ENCODE data around the gene C8B.

C8B gene

GRCh38 chr1:56927986-56928385 is 37.8 kb downstream of the C8B start:
- no peak for FAIRE-seq

GRCh38 chr1:56927171-56927570 is 38.6 kb downstream of the C8B start:
- FAIRE-seq: no peak

GRCh38 chr1:56925193-56925592 is 40.6 kb downstream of the C8B start:
- FAIRE-seq: no peak

- no peak for FAIRE-seq
These were observed 41.7 kb downstream of the C8B start for GRCh38 chr1:56924116-56924515.

GRCh38 chr1:56923201-56923600 is 42.6 kb downstream of the C8B start:
- no peak for FAIRE-seq

GRCh38 chr1:56922507-56922906 is 43.3 kb downstream of the C8B start:
- FAIRE-seq: no peak

GRCh38 chr1:56922070-56922469 is 43.7 kb downstream of the C8B start:
- no peak for FAIRE-seq

- FAIRE-seq: no peak
These were observed 44.3 kb downstream of the C8B start for GRCh38 chr1:56921479-56921878.

GRCh38 chr1:56920591-56921001 is 45.2 kb downstream of the C8B start:
- no peak for FAIRE-seq

- FAIRE-seq: no peak
These were observed 48.5 kb downstream of the C8B start for GRCh38 chr1:56917356-56917755.

GRCh38 chr1:56916630-56917029 is 49.2 kb downstream of the C8B start:
- FAIRE-seq: no peak

- no peak for FAIRE-seq
These were observed 49.9 kb downstream of the C8B start for GRCh38 chr1:56915960-56916359.

- no peak for FAIRE-seq
These were observed 53.5 kb downstream of the C8B start for GRCh38 chr1:56912325-56912724.

- FAIRE-seq: no peak
These were observed 54.5 kb downstream of the C8B start for GRCh38 chr1:56911098-56911938.

- no peak for FAIRE-seq
These were observed 55.3 kb downstream of the C8B start for GRCh38 chr1:56910441-56910985.

GRCh38 chr1:56908619-56909221 is 57.1 kb downstream of the C8B start:
- FAIRE-seq: no peak

GRCh38 chr1:56905667-56906066 is 60.1 kb downstream of the C8B start:
- no peak for FAIRE-seq

GRCh38 chr1:56904663-56905397 is 61.0 kb downstream of the C8B start:
- no peak for FAIRE-seq

GRCh38 chr1:56903778-56904177 is 62.0 kb downstream of the C8B start:
- no peak for FAIRE-seq

GRCh38 chr1:56901716-56902115 is 64.1 kb downstream of the C8B start:
- FAIRE-seq: no peak

GRCh38 chr1:56898879-56899278 is 66.9 kb downstream of the C8B start:
- no peak for FAIRE-seq

- FAIRE-seq: no peak
These were observed 67.8 kb downstream of the C8B start for GRCh38 chr1:56898005-56898373.

GRCh38 chr1:56897150-56898004 is 68.4 kb downstream of the C8B start:
- FAIRE-seq: no peak
